Measurements from ENCODE around the gene FHOD1.

Gene FHOD1

GRCh38 chr16:67245186-67245585 is 2.1 kb downstream of the FHOD1 start:
- TF ChIP-seq CTCF (IDR thresholded peaks at IDR 0.05; ENCODE audit: low read depth, low read length, missing control alignments): no peak
- H3K4me3 ChIP-seq (replicated peaks; ENCODE audit: low read depth, low read length): peak overlapping the region; percentile 72
- no peak for DNase-seq (ENCODE audit: extremely low read depth, low read depth)

- no peak for TF ChIP-seq CTCF (IDR thresholded peaks at IDR 0.05; ENCODE audit: low read depth, low read length, missing control alignments)
- H3K4me3 ChIP-seq (replicated peaks; ENCODE audit: low read depth, low read length): peak overlapping the region; percentile 72
- peak; percentile 71 for DNase-seq (ENCODE audit: extremely low read depth, low read depth)
Measured at GRCh38 chr16:67244387-67245185, 2.7 kb downstream of the FHOD1 start.

GRCh38 chr16:67243481-67243880 is 3.8 kb downstream of the FHOD1 start:
- no peak for TF ChIP-seq CTCF (IDR thresholded peaks at IDR 0.05; ENCODE audit: low read depth, low read length, missing control alignments)
- no peak overlapping the region for H3K4me3 ChIP-seq (replicated peaks; ENCODE audit: low read depth, low read length)
- DNase-seq (ENCODE audit: extremely low read depth, low read depth): no peak

- no peak for TF ChIP-seq CTCF (IDR thresholded peaks at IDR 0.05; ENCODE audit: low read depth, low read length, missing control alignments)
- H3K4me3 ChIP-seq (replicated peaks; ENCODE audit: low read depth, low read length): no peak overlapping the region
- no peak for DNase-seq (ENCODE audit: extremely low read depth, low read depth)
Measured at GRCh38 chr16:67242138-67242730, 5.0 kb downstream of the FHOD1 start.

- no peak for TF ChIP-seq CTCF (IDR thresholded peaks at IDR 0.05; ENCODE audit: low read depth, low read length, missing control alignments)
- DNase-seq (ENCODE audit: extremely low read depth, low read depth): peak; percentile 36
- H3K4me3 ChIP-seq (replicated peaks; ENCODE audit: low read depth, low read length): no peak overlapping the region
Measured at GRCh38 chr16:67241008-67241900, 6.0 kb downstream of the FHOD1 start.

- no peak for TF ChIP-seq CTCF (IDR thresholded peaks at IDR 0.05; ENCODE audit: low read depth, low read length, missing control alignments)
- no peak overlapping the region for H3K4me3 ChIP-seq (replicated peaks; ENCODE audit: low read depth, low read length)
- no peak for DNase-seq (ENCODE audit: extremely low read depth, low read depth)
Measured at GRCh38 chr16:67240506-67240905, 6.8 kb downstream of the FHOD1 start.
